Fibroblast of lung (primary cell): ENCODE data around the gene GGPS1. TPM values are rescaled to one million over a fixed set of nuclear protein-coding genes. Genes with fewer than 3 reads are reported as not detected.

ENCODE experiments used
- DNase-seq, 2 donors: peaks; one replicate each; pipeline versions ENCODE4 v3.0.0 to v3.0.0-alpha.2; 2010; ENCODE audit warnings: low read depth in 2 of 2
- H2AFZ ChIP-seq: 2 replicates; pipeline ENCODE4 v1.5.1; 2012; ENCODE audit warnings: low read length, control low read depth, inconsistent platforms
- H3K27ac ChIP-seq: 2 replicates; pipeline ENCODE4 v1.5.1; 2011; ENCODE audit warnings: low read length, control low read depth; ENCODE audit not compliant: insufficient read depth
- H3K27me3 ChIP-seq: 2 replicates; pipeline ENCODE4 v1.5.1; 2011; ENCODE audit warnings: mild to moderate bottlenecking, low read length; ENCODE audit not compliant: control insufficient read depth, insufficient read depth
- H3K36me3 ChIP-seq: 2 replicates; pipeline ENCODE4 v1.5.1; 2011; ENCODE audit warnings: low read length; ENCODE audit not compliant: control insufficient read depth, insufficient read depth
- H3K4me1 ChIP-seq: 2 replicates; pipeline ENCODE4 v1.5.1; 2011; ENCODE audit warnings: low read length; ENCODE audit not compliant: control insufficient read depth, insufficient read depth; ENCODE audit errors: extremely low read depth
- H3K4me2 ChIP-seq: 2 replicates; pipeline ENCODE4 v1.5.1; 2011; ENCODE audit warnings: low read length, control low read depth; ENCODE audit not compliant: insufficient read depth; ENCODE audit errors: extremely low read depth
- H3K4me3 ChIP-seq, 4 experiments: fragments of 200-600 bp in 1 of 4; sonication (generic) in 1 of 4; replicated peaks in 1 of 4; 2 replicates each; pipeline ENCODE4 v1.5.1; 2011 to 2016; ENCODE audit warnings: low read length in 4 of 4, low read depth in 3 of 4, mild to moderate bottlenecking in 3 of 4, control low read depth in 2 of 4, inconsistent platforms in 1 of 4, mixed read lengths in 1 of 4; ENCODE audit not compliant: insufficient read depth in 1 of 4; ENCODE audit errors: control extremely low read depth in 1 of 4
- H3K79me2 ChIP-seq: 2 replicates; pipeline ENCODE4 v1.5.1; 2012; ENCODE audit warnings: mild to moderate bottlenecking, low read length, inconsistent platforms; ENCODE audit not compliant: control insufficient read depth, insufficient read depth
- H3K9ac ChIP-seq: 2 replicates; pipeline ENCODE4 v1.5.1; 2011; ENCODE audit warnings: mild to moderate bottlenecking, low read length, control low read depth; ENCODE audit not compliant: insufficient read depth
- H3K9me3 ChIP-seq: 2 replicates; pipeline ENCODE4 v1.5.1; 2012; ENCODE audit warnings: low read depth, low read length; ENCODE audit not compliant: control insufficient read depth, insufficient read depth
- H4K20me1 ChIP-seq: 2 replicates; pipeline ENCODE4 v1.5.1; 2011; ENCODE audit warnings: low read length; ENCODE audit not compliant: control insufficient read depth, insufficient read depth; ENCODE audit errors: extremely low read depth
- EZH2 ChIP-seq: IDR thresholded peaks from 2 replicates; pipeline ENCODE4 v1.5.1; 2012; ENCODE audit warnings: low read length, control low read depth, mild to moderate bottlenecking; ENCODE audit errors: missing control alignments
- polyA plus RNA-seq, 2 donors: library from polyadenylated mRNA; depleted of rRNA in 1 of 2; stranded (reverse) in 1 of 2; unstranded in 1 of 2; fragments of >200 nt; gene quantifications; 2 replicates each; pipeline ENCODE4 v1.2.1, GENCODE V29; 2011 to 2012; ENCODE audit warnings: missing spikeins in 1 of 2
- total RNA-seq: library from RNA; depleted of rRNA; stranded (reverse); fragments of >200 nt; gene quantifications from 2 replicates; pipeline ENCODE4 v1.2.1, GENCODE V29; 2014
- TF ChIP-seq, protein P1 (sequence below), 2 donors: IDR thresholded peaks in 1 of 2; conservative IDR thresholded peaks in 1 of 2; 1 replicate in 1 of 2; 2 replicates in 1 of 2; pipeline ENCODE4 v1.5.1; 2011 to 2012; ENCODE audit warnings: low read length in 2 of 2, control low read depth in 1 of 2, inconsistent platforms in 1 of 2, low read depth in 1 of 2, mild to moderate bottlenecking in 1 of 2

The GGPS1 gene
- total and polyA plus RNA-seq, 2 donors (not counting 1 experiment from before 2014, with no cell fraction given) = 24.3 to 37.5 TPM

DNA sequence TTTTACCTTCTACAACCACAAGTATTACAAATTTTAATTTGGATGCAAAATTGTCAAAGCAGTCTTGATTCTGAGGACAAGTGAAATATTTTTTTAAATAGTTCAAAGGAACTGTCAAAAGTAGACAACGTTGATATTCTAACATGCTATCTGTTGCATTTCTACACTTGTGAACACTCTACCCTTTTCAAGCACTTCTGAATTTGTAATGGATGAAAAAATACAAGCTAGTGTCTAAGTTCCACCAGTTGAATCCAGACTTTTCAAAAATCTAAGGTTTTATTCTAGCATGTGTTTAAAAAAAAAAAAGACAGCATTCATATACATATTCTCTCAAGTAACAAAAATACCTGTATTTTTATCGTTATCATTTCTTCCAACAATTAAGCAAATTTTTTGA is 2.5 kb upstream of the GGPS1 start:
- Histone ChIP-seq H3K4me2 (peak overlapping the region; percentile 49), H3K4me1 (peaks cover 3% of the 10 kb centered on the region), H4K20me1 (no peaks in the 10 kb centered on the region), H3K9me3 (no peaks in the 10 kb centered on the region), H3K27me3 (no peaks in the 10 kb centered on the region), H3K9ac (no peak overlapping the region), H2AFZ (no peak overlapping the region), H3K36me3 (no peaks in the 10 kb centered on the region), H3K79me2 (peaks cover 86% of the 10 kb centered on the region), H3K27ac (no peak overlapping the region), H3K4me3 (peak overlapping the region; percentile 86 to 93 (median 88))
- TF ChIP-seq, protein P1, sequence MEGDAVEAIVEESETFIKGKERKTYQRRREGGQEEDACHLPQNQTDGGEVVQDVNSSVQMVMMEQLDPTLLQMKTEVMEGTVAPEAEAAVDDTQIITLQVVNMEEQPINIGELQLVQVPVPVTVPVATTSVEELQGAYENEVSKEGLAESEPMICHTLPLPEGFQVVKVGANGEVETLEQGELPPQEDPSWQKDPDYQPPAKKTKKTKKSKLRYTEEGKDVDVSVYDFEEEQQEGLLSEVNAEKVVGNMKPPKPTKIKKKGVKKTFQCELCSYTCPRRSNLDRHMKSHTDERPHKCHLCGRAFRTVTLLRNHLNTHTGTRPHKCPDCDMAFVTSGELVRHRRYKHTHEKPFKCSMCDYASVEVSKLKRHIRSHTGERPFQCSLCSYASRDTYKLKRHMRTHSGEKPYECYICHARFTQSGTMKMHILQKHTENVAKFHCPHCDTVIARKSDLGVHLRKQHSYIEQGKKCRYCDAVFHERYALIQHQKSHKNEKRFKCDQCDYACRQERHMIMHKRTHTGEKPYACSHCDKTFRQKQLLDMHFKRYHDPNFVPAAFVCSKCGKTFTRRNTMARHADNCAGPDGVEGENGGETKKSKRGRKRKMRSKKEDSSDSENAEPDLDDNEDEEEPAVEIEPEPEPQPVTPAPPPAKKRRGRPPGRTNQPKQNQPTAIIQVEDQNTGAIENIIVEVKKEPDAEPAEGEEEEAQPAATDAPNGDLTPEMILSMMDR (conservative IDR thresholded peaks at IDR 0.05 in 1 of 2, IDR thresholded peaks at IDR 0.05 in 1 of 2; ENCODE audit: low read depth in 1 of 2, low read length in 2 of 2) = no peak
- TF ChIP-seq EZH2 = no peak
- DNase-seq = no peak

DNA sequence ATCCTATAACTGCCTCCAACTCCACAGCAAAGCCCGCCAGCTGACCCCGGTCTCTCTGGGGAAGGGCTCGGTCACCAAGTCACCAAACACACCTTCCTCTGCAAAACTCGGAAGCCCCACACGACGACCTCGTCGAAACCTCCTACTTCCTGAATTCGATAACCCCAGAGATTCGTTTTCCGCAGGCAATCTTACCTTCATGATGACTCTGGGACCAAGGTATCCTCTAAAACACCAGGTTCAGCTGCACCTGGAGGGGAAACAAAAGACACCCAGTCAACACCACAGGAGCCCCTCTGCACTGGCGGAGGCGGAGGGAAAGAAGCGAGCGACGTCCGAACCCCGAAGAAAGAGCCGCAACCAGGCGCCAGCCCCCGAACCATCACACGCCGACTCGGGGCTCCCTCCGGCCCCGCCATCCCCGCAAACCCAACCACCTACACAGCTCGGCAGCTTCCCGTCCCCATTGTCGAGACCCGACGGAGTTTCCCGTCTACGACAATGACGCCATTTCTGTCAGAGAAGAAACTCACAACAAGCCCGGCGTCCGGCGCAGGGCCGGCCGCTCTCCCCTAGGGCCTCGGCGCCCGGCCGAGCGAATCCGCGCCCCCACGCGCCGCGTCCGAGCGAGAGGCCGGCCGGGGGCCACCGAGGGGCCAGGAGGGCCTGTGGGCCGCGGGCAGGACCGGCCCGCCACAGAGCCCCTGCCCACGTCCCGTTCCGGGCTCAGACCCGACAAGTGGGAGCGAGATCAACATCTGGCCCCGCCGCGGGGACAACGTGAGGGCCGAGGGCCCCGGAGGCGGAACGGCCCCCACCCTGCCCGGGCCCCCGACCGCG is 1.4 kb upstream of the GGPS1 start:
- DNase-seq = peak in 1 of 2 donors; percentile 25

More for the DNA sequence above, 1.4 kb upstream of the GGPS1 start:
- Histone ChIP-seq H3K27me3 (no peaks in the 10 kb centered on the region), H3K79me2 (peaks cover 87% of the 10 kb centered on the region), H3K4me1 (peaks cover 3% of the 10 kb centered on the region), H3K27ac (peak overlapping the region; percentile 83), H2AFZ (no peak overlapping the region), H4K20me1 (no peaks in the 10 kb centered on the region), H3K4me3 (peak overlapping the region; percentile 86 to 93 (median 88)), H3K9ac (peak overlapping the region; percentile 92), H3K4me2 (peak overlapping the region; percentile 49), H3K36me3 (no peaks in the 10 kb centered on the region), H3K9me3 (no peaks in the 10 kb centered on the region)
- TF ChIP-seq, protein P1 (conservative IDR thresholded peaks at IDR 0.05 in 1 of 2, IDR thresholded peaks at IDR 0.05 in 1 of 2; ENCODE audit: low read depth in 1 of 2, low read length in 2 of 2) = no peak
- TF ChIP-seq EZH2 = no peak
